ENCODE data around the gene CHRNA10. TPM values are rescaled to one million over a fixed set of nuclear protein-coding genes. Genes with fewer than 3 reads are reported as not detected.

CHRNA10 gene
- total RNA-seq, 4 donors from 2014 or later = 0.19 to 0.78 (median 0.67) TPM; not detected in 1

- H3K9me3 ChIP-seq = no peaks in the 10 kb centered on the region
- TF ChIP-seq POLR2A (IDR thresholded peaks at IDR 0.05) (no peak), EP300 (IDR thresholded peaks at IDR 0.05) (no peak), POLR2AphosphoS5 (IDR thresholded peaks at IDR 0.05) (no peak)
- H3K4me1 ChIP-seq = no peaks in the 10 kb centered on the region
- WGBS, 2 donors (ENCODE audit: low coverage in 1 of 2) = 91 to 96% methylated on average over 4 to 9 of the region's 11 CpGs
- H3K27me3 ChIP-seq = no peaks in the 10 kb centered on the region
- no peak for ATAC-seq
- no peak overlapping the region for H3K27ac ChIP-seq
- no peak overlapping the region for H3K4me3 ChIP-seq
- H3K36me3 ChIP-seq = peaks cover 4 to 100% of the 10 kb centered on the region in 2 donors
Observed at GRCh38 chr11:3675971-3676370, 4.8 kb upstream of the CHRNA10 start.

- TF ChIP-seq CTCF (IDR thresholded peaks at IDR 0.05) (no peak), POLR2A (IDR thresholded peaks at IDR 0.05) (no peak), POLR2AphosphoS5 (IDR thresholded peaks at IDR 0.05) (no peak), EP300 (IDR thresholded peaks at IDR 0.05) (no peak)
- peaks cover 0 to under 1% (median 0%) of the 10 kb centered on the region in 3 donors for H3K9me3 ChIP-seq
- H3K27ac ChIP-seq = no peak overlapping the region
- no peak overlapping the region for H3K4me3 ChIP-seq
- peaks cover 4 to 99% of the 10 kb centered on the region in 2 donors for H3K36me3 ChIP-seq
- H3K27me3 ChIP-seq = no peaks in the 10 kb centered on the region
- ATAC-seq = no peak
- WGBS, 2 donors (ENCODE audit: low coverage in 1 of 2) = 80 to 100% methylated on average over 1 of the region's 1 CpG
- H3K4me1 ChIP-seq = no peaks in the 10 kb centered on the region
Observed at GRCh38 chr11:3674189-3674588, 3.0 kb upstream of the CHRNA10 start.

- 91 to 100% methylated on average over 2 of the region's 5 CpGs for WGBS, 2 donors (ENCODE audit: low coverage in 1 of 2)
- Histone ChIP-seq H3K27ac (no peak overlapping the region), H3K4me1 (no peaks in the 10 kb centered on the region), H3K27me3 (no peaks in the 10 kb centered on the region), H3K4me3 (no peak overlapping the region), H3K36me3 (peaks cover 0 to 97% of the 10 kb centered on the region in 2 donors), H3K9me3 (peaks cover 0 to 4% (median 0%) of the 10 kb centered on the region in 3 donors)
- no peak for ATAC-seq
- no peak for TF ChIP-seq EP300 (IDR thresholded peaks at IDR 0.05)
- TF ChIP-seq POLR2A (IDR thresholded peaks at IDR 0.05) = no peak
- no peak for TF ChIP-seq CTCF (IDR thresholded peaks at IDR 0.05)
- TF ChIP-seq POLR2AphosphoS5 (IDR thresholded peaks at IDR 0.05) = no peak
Observed at GRCh38 chr11:3669742-3670183, 1.4 kb downstream of the CHRNA10 start.

GRCh38 chr11:3669128-3669527 lies 2.1 kb downstream of the CHRNA10 start:
- Histone ChIP-seq H3K36me3 (peaks cover 0 to 97% of the 10 kb centered on the region in 2 donors), H3K9me3 (peaks cover 0 to 4% (median 0%) of the 10 kb centered on the region in 3 donors), H3K4me3 (no peak overlapping the region), H3K27me3 (no peaks in the 10 kb centered on the region), H3K4me1 (no peaks in the 10 kb centered on the region), H3K27ac (no peak overlapping the region)
- no peak for TF ChIP-seq POLR2A (IDR thresholded peaks at IDR 0.05)
- no peak for TF ChIP-seq EP300 (IDR thresholded peaks at IDR 0.05)
- no peak for TF ChIP-seq CTCF (IDR thresholded peaks at IDR 0.05)
- no peak for TF ChIP-seq POLR2AphosphoS5 (IDR thresholded peaks at IDR 0.05)
- WGBS, 2 donors (ENCODE audit: low coverage in 1 of 2) = 80% methylated on average over 1 of the region's 7 CpGs; no CpG with 5 or more reads in 1 of the 2 donors
- no peak for ATAC-seq

GRCh38 chr11:3667149-3668035 lies 3.8 kb downstream of the CHRNA10 start:
- 93 to 100% methylated on average over 2 to 15 of the region's 89 CpGs for WGBS, 2 donors (ENCODE audit: low coverage in 1 of 2)
- no peaks in the 10 kb centered on the region for H3K27me3 ChIP-seq
- peaks cover 0 to 4% (median 0%) of the 10 kb centered on the region in 3 donors for H3K9me3 ChIP-seq
- peaks cover 0 to 83% of the 10 kb centered on the region in 2 donors for H3K36me3 ChIP-seq
- H3K4me1 ChIP-seq = no peaks in the 10 kb centered on the region
- H3K4me3 ChIP-seq = no peak overlapping the region
- H3K27ac ChIP-seq = no peak overlapping the region
- no peak for ATAC-seq
- TF ChIP-seq POLR2A (IDR thresholded peaks at IDR 0.05) = no peak
- TF ChIP-seq POLR2AphosphoS5 (IDR thresholded peaks at IDR 0.05) = no peak
- TF ChIP-seq EP300 (IDR thresholded peaks at IDR 0.05) = no peak
- no peak for TF ChIP-seq CTCF (IDR thresholded peaks at IDR 0.05)
